ENCODE results near the gene ZNF474.

Gene ZNF474

GRCh38 chr5:122180146-122180712 lies 50.9 kb downstream of the ZNF474 start:
- DNase-seq = no peak

- DNase-seq = no peak
Measured at GRCh38 chr5:122180863-122181548, 51.7 kb downstream of the ZNF474 start.

GRCh38 chr5:122181863-122182262 lies 52.5 kb downstream of the ZNF474 start:
- no peak for DNase-seq

- DNase-seq = peak in 42 of 58 donors; percentile 6 to 71 (median 32)
Measured at GRCh38 chr5:122182491-122182921, 53.2 kb downstream of the ZNF474 start.

GRCh38 chr5:122183098-122183787 lies 53.9 kb downstream of the ZNF474 start:
- DNase-seq = peak in 44 of 58 donors; percentile 4 to 75 (median 35)

- DNase-seq = no peak
Measured at GRCh38 chr5:122183788-122184170, 54.4 kb downstream of the ZNF474 start.

- DNase-seq = no peak
Measured at GRCh38 chr5:122184676-122185255, 55.4 kb downstream of the ZNF474 start.

- no peak for DNase-seq
Measured at GRCh38 chr5:122187426-122187825, 58.1 kb downstream of the ZNF474 start.

- no peak for DNase-seq
Measured at GRCh38 chr5:122190156-122190555, 60.8 kb downstream of the ZNF474 start.

- DNase-seq = peak in 15 of 58 donors; percentile 0 to 77 (median 8)
Measured at GRCh38 chr5:122192497-122193496, 63.5 kb downstream of the ZNF474 start.

- DNase-seq = peak in 8 of 58 donors; percentile 1 to 64 (median 10)
Measured at GRCh38 chr5:122195802-122196394, 66.6 kb downstream of the ZNF474 start.

GRCh38 chr5:122199146-122199545 lies 69.8 kb downstream of the ZNF474 start:
- no peak for DNase-seq

GRCh38 chr5:122200450-122200849 lies 71.1 kb downstream of the ZNF474 start:
- DNase-seq = no peak

GRCh38 chr5:122200865-122201264 lies 71.5 kb downstream of the ZNF474 start:
- no peak for DNase-seq

GRCh38 chr5:122201365-122201764 lies 72.0 kb downstream of the ZNF474 start:
- no peak for DNase-seq

- no peak for DNase-seq
Measured at GRCh38 chr5:122202952-122203351, 73.6 kb downstream of the ZNF474 start.
